A172 (cell line): ENCODE data around the gene TSPAN4. TPM values are rescaled to one million over a fixed set of nuclear protein-coding genes. Genes with fewer than 3 reads are reported as not detected.

Experiments used
- DNase-seq: peaks from one replicate; pipeline ENCODE4 v3.0.0-alpha.2; 2015; ENCODE audit warnings: low spot score
- total RNA-seq: library from RNA; depleted of rRNA; stranded (reverse); fragments of >200 nt; shearing (Covaris generic); gene quantifications from 2 replicates; pipeline ENCODE4 v1.2.3, GENCODE V29; 2014

TSPAN4 gene
- total RNA-seq, 1 experiment from 2014 or later, result 195 TPM

- DNase-seq, result no peak
These were observed 19.0 kb upstream of the TSPAN4 start for GRCh38 chr11:823441-824291.

- no peak for DNase-seq
These were observed 18.3 kb upstream of the TSPAN4 start for GRCh38 chr11:824292-824880.

- no peak for DNase-seq
These were observed 17.7 kb upstream of the TSPAN4 start for GRCh38 chr11:824942-825341.

- no peak for DNase-seq
These were observed 17.1 kb upstream of the TSPAN4 start for GRCh38 chr11:825366-826226.

- no peak for DNase-seq
These were observed 16.4 kb upstream of the TSPAN4 start for GRCh38 chr11:826227-826621.

GRCh38 chr11:826836-827145, 15.9 kb upstream of the TSPAN4 start:
- no peak for DNase-seq

- DNase-seq, result no peak
These were observed 15.3 kb upstream of the TSPAN4 start for GRCh38 chr11:827146-827896.

GRCh38 chr11:827897-828192, 14.8 kb upstream of the TSPAN4 start, which contains the start of gene CRACR2B:
Gene CRACR2B, plus strand, starts transcription at chr11:827919. Its CDS starts 689 bp downstream, at chr11:828608.
- DNase-seq, result no peak

GRCh38 chr11:828506-829175, 14.0 kb upstream of the TSPAN4 start:
- no peak for DNase-seq

- no peak for DNase-seq
These were observed 13.3 kb upstream of the TSPAN4 start for GRCh38 chr11:829176-829846.

- DNase-seq, result no peak
These were observed 12.8 kb upstream of the TSPAN4 start for GRCh38 chr11:829847-830294.

- no peak for DNase-seq
These were observed 12.1 kb upstream of the TSPAN4 start for GRCh38 chr11:830295-831117.

- DNase-seq, result peak; percentile 91
These were observed 11.4 kb upstream of the TSPAN4 start for GRCh38 chr11:831118-831864.

GRCh38 chr11:831961-832528, 10.6 kb upstream of the TSPAN4 start:
- DNase-seq, result no peak

GRCh38 chr11:832529-833113, 10.0 kb upstream of the TSPAN4 start, which contains the start of gene CD151:
Gene CD151, plus strand, starts transcription at chr11:832952. Its CDS starts 3,118 bp downstream, at chr11:836070.
- peak; percentile 62 for DNase-seq

GRCh38 chr11:833114-833791, 9.4 kb upstream of the TSPAN4 start:
- peak; percentile 50 for DNase-seq

GRCh38 chr11:833849-834311, 8.8 kb upstream of the TSPAN4 start:
- DNase-seq, result no peak
